Measurements from ENCODE around the gene SLU7.

SLU7 gene

DNA sequence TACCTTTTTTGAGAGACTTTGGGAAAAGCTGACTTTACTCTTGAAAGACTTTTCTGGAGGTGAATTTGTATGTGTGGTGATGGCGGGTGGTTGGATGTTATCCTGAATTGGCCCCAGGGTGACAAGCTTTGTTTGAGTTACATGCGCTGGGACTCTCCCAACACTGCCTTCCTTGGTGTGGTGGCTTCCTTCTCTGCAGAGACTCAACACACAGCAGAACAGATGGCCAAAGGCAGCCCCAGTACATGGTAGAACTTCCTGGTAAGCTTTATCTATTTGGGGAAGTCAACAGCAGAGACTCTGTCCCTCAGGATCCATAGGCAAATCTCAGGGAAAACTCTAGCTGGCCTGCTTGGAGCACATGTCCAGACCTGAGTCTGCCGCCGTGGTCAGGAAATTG lies 66.6 kb downstream of the SLU7 start:
- Histone ChIP-seq H2AFZ (ENCODE audit: low read depth, low read length) (no peak overlapping the region), H3K79me2 (ENCODE audit: insufficient read depth, low read length) (no peaks in the 10 kb centered on the region), H3K36me3 (ENCODE audit: insufficient read depth, low read length) (no peaks in the 10 kb centered on the region), H3K9ac (ENCODE audit: low read depth, low read length) (no peak overlapping the region), H3K4me2 (ENCODE audit: insufficient read depth, low read length) (no peak overlapping the region), H4K20me1 (ENCODE audit: insufficient read depth, low read length) (no peaks in the 10 kb centered on the region), H3K4me1 (ENCODE audit: insufficient read depth, low read length) (no peaks in the 10 kb centered on the region), H3K27ac (ENCODE audit: low read length) (no peak overlapping the region), H3K27me3 (ENCODE audit: insufficient read depth, low read length, poor library complexity) (no peaks in the 10 kb centered on the region), H3K4me3 (ENCODE audit: low read depth in 1 of 2, low read length in 2 of 2) (no peak overlapping the region), H3K9me3 (ENCODE audit: insufficient read depth, low read length, severe bottlenecking) (no peaks in the 10 kb centered on the region)
- ATAC-seq (ENCODE audit: insufficient read depth, low read depth) (no peak), DNase-seq (no peak)
- TF ChIP-seq, protein P1, sequence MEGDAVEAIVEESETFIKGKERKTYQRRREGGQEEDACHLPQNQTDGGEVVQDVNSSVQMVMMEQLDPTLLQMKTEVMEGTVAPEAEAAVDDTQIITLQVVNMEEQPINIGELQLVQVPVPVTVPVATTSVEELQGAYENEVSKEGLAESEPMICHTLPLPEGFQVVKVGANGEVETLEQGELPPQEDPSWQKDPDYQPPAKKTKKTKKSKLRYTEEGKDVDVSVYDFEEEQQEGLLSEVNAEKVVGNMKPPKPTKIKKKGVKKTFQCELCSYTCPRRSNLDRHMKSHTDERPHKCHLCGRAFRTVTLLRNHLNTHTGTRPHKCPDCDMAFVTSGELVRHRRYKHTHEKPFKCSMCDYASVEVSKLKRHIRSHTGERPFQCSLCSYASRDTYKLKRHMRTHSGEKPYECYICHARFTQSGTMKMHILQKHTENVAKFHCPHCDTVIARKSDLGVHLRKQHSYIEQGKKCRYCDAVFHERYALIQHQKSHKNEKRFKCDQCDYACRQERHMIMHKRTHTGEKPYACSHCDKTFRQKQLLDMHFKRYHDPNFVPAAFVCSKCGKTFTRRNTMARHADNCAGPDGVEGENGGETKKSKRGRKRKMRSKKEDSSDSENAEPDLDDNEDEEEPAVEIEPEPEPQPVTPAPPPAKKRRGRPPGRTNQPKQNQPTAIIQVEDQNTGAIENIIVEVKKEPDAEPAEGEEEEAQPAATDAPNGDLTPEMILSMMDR (IDR thresholded peaks at IDR 0.05; ENCODE audit: borderline replicate concordance, extremely low read depth, low read length, poor library complexity, severe bottlenecking): no peak
- no peak for TF ChIP-seq EZH2 (IDR thresholded peaks at IDR 0.05; ENCODE audit: borderline replicate concordance, low read depth, low read length, severe bottlenecking)
